NT2/D1 (cell line): Measurements from ENCODE around the gene RAPGEF6.

Experiments used
- DNase-seq: peaks from one replicate; pipeline ENCODE4 v3.0.0-alpha.2; 2011; ENCODE audit warnings: low read depth, low spot score
- H3K27me3 ChIP-seq: 2 replicates; pipeline ENCODE4 v1.6.0; 2011; ENCODE audit warnings: mild to moderate bottlenecking; ENCODE audit not compliant: insufficient read length, insufficient read depth
- H3K36me3 ChIP-seq: 2 replicates; pipeline ENCODE4 v1.6.1; 2011; ENCODE audit warnings: mild to moderate bottlenecking, low read length, mixed read lengths; ENCODE audit not compliant: insufficient read depth, insufficient read length
- H3K4me1 ChIP-seq: 2 replicates; pipeline ENCODE4 v1.5.1; 2011; ENCODE audit not compliant: insufficient read depth, insufficient read length
- H3K4me3 ChIP-seq: 2 replicates; pipeline ENCODE4 v1.5.1; 2011; ENCODE audit warnings: low read depth; ENCODE audit not compliant: insufficient read length
- H3K9ac ChIP-seq: 2 replicates; pipeline ENCODE4 v1.6.0; 2011; ENCODE audit warnings: low read depth; ENCODE audit not compliant: insufficient read length
- H3K9me3 ChIP-seq: 2 replicates; pipeline ENCODE4 v1.5.1; 2011; ENCODE audit warnings: mild to moderate bottlenecking, low read length; ENCODE audit not compliant: insufficient read depth
- SUZ12 ChIP-seq: IDR thresholded peaks from 2 replicates; pipeline ENCODE4 v1.6.1; 2011; ENCODE audit not compliant: insufficient read length, insufficient read depth; ENCODE audit errors: extremely low read depth
- YY1 ChIP-seq: IDR thresholded peaks from 2 replicates; pipeline ENCODE4 v1.6.1; 2011; ENCODE audit not compliant: insufficient read length, insufficient read depth
- ZNF274 ChIP-seq: IDR thresholded peaks from 2 replicates; pipeline ENCODE4 v1.6.1; 2011; ENCODE audit warnings: mild to moderate bottlenecking, low read depth, low read length

The RAPGEF6 gene

DNA sequence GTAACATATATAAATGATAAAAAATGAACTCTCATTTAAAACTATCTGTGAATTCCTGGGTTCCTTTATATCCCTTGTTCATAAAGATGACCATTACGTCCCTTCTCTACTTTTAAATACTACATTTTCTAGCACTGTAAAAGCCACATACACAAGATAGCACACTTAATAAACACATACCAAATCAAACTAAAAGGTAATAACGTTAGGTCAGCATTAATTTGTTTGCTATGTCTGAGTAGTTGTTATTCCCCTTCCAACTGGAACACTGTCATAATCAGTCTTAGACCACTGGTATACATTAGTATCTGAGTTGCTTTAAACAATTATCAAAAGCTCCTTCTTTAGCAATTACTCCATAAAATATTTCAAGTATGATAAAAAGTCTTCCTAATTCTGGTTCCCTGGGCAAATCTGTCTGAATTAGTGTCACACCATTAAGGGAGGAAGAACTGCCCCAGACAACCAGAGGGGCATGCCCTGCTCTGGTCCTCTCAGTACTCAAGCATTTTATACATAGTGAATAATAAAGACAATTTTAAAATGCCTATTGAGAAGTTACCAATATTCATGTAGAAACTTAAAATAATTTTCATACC is 98.1 kb downstream of the RAPGEF6 start:
- no peak for TF ChIP-seq YY1
- no peak for TF ChIP-seq SUZ12
- TF ChIP-seq ZNF274 = no peak
- Histone ChIP-seq H3K4me3 (no peak overlapping the region), H3K9ac (no peak overlapping the region), H3K4me1 (no peaks in the 10 kb centered on the region), H3K36me3 (peaks cover 5% of the 10 kb centered on the region), H3K27me3 (no peaks in the 10 kb centered on the region), H3K9me3 (no peaks in the 10 kb centered on the region)
- no peak for DNase-seq

DNA sequence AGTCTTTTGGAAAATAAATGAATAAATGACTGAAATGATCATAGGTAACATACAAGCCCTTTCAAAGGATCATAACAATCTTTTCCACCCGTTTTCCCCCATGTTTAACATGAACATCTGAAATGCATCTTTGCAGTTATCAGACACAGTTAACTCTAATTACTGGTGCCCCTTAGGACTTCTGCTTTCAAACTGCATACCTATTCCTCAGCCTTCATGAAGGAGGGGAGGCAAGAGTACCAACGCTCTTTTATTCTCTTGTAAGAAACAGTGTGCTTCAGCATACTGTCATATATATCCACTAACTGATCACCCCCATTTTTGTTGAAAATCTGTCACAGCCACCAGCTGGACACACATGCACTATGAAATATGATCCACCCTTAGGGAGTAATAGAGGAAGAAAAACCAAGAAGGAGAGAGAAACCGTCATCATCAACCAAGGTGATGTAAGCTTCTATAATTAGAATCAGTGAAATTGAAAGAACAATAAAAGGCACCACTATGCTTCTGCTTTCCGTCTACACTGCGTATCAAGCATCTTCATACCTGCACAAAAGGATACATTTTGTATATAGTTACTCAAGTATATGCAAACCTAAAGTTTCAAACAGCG is 98.7 kb downstream of the RAPGEF6 start:
- Histone ChIP-seq H3K27me3 (no peaks in the 10 kb centered on the region), H3K4me3 (no peak overlapping the region), H3K4me1 (no peaks in the 10 kb centered on the region), H3K36me3 (peaks cover 5% of the 10 kb centered on the region), H3K9me3 (no peaks in the 10 kb centered on the region), H3K9ac (no peak overlapping the region)
- TF ChIP-seq ZNF274 = no peak
- no peak for DNase-seq

DNA sequence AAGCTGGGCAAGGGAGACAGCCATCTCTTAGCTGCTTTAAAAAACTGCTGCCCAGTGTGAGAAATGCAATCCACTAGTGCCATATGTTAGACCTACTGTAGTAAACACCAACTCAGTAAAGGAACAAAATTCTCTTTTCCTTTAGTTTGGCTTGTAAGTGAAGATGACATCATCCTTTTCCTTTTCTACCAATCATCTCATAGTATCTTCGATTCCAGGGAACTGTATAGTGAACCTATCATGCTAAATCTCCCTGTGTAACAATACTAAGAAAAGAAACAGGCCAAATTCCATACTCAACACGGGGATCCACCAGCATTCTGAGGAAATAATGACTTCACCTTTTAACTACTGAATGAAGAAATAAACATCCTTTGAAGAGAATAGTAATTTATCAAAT is 100.1 kb downstream of the RAPGEF6 start:
- H3K9ac ChIP-seq = no peak overlapping the region
- no peaks in the 10 kb centered on the region for H3K9me3 ChIP-seq
- no peak overlapping the region for H3K4me3 ChIP-seq
- no peaks in the 10 kb centered on the region for H3K27me3 ChIP-seq
- peaks cover 5% of the 10 kb centered on the region for H3K36me3 ChIP-seq
- no peak for TF ChIP-seq YY1
- TF ChIP-seq SUZ12 = no peak
- no peak for TF ChIP-seq ZNF274
- H3K4me1 ChIP-seq = no peaks in the 10 kb centered on the region
- DNase-seq = no peak

DNA sequence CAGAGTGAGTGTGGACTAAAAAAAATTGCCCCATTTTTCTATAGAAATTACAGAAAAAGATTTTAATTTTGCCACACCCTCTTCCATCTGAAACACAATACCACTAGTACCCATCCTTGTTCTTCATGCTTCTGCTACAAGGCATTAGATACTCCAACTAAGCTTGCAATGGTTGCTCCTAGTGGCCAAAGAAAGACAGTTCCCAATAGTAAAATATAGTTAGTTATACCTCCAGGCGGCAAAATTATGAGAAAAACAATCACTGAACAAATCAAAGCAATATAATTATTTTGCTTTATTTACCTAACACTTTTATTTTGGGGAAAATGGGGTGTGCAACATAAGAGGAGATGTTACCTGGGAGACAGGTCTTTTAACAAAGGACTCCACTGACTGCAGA is 101.2 kb downstream of the RAPGEF6 start:
- Histone ChIP-seq H3K36me3 (peaks cover 5% of the 10 kb centered on the region), H3K9ac (no peak overlapping the region), H3K4me3 (no peak overlapping the region), H3K9me3 (no peaks in the 10 kb centered on the region), H3K4me1 (no peaks in the 10 kb centered on the region), H3K27me3 (no peaks in the 10 kb centered on the region)
- TF ChIP-seq SUZ12 (no peak), ZNF274 (no peak), YY1 (no peak)
- DNase-seq = no peak

DNA sequence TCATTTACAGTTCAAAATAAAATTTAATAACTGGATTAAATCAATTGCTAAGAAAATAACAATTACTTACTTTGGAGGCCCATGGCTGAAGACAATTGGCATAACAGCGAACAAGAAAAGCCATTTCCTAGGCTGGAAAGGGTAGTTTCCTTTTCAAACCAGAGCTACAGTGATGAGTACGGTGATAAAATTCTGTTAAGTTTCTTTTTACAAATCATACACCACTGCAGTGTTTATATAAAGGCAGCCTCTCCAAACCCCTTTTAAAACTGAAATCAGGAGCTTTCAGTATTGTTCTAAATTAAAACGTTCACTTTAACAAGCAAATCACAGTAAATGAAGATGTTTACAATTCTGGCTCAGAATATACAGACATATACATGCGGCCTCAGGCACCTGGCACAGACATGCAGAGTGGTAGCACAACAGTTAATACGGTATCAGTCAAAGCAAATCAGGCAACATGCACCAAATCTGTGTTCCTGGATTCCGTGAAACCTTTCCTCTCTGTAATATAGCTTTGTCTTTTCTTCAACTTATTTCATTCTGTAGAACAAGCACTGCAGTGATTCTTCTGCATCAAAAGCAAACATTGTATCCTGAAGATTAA is 102.9 kb downstream of the RAPGEF6 start:
- Histone ChIP-seq H3K27me3 (no peaks in the 10 kb centered on the region), H3K4me1 (no peaks in the 10 kb centered on the region)

DNA sequence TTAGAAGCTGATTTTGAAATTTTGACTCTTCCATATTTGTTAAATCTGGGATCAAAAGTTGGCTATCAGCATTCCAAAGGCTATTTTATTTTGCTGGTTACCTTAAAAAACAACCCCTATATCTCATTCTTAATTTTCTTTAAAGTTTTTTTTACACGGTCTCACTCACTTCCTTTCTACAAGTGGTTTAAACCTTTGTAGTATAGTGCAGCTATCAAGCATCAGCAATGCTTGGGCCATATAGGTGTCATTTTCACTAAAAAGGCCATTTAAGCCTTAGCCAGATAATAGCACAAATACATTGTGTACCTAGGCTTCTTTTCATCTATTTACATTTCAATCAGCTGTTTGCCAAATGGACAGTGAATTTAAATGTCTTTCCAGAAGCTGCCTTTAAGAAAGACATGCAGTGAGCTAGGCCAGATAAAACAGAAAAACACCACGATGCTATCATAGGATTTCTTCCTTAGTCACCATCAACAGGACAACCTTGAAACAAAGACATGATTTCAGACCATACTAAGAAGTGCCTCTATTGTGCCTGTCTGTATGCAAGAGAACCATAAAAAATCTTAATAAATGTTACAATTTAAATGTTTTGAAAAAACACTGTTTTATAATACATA is 104.2 kb downstream of the RAPGEF6 start:
- H3K9ac ChIP-seq = no peak overlapping the region
- H3K4me1 ChIP-seq = no peaks in the 10 kb centered on the region
- H3K9me3 ChIP-seq = no peaks in the 10 kb centered on the region

More for the DNA sequence above, 102.9 kb downstream of the RAPGEF6 start:
- H3K9me3 ChIP-seq = no peaks in the 10 kb centered on the region
- no peaks in the 10 kb centered on the region for H3K36me3 ChIP-seq
- no peak for DNase-seq
- no peak overlapping the region for H3K4me3 ChIP-seq
- no peak for TF ChIP-seq SUZ12
- H3K9ac ChIP-seq = no peak overlapping the region

DNA sequence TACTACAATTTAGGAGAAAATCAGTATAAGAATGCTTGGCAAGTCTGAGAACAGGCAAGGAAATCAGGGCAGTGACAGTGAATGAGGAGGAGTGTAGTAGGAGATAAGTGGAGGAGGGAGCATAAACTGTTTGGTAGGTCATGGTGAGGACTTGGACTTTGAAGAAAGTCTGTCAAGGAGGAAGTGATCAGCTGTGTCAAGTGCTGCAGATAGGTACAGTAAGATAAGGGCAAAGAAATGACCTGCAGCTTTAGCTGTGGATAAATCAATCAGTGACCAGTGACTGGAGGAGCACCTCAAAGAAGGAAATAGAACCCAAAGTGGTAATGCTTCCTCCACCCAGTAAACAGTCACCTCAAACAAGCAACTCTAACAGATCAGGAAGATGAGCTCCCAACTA is 106.3 kb downstream of the RAPGEF6 start:
- Histone ChIP-seq H3K4me3 (no peak overlapping the region), H3K4me1 (no peaks in the 10 kb centered on the region), H3K9me3 (no peaks in the 10 kb centered on the region), H3K9ac (no peak overlapping the region), H3K27me3 (no peaks in the 10 kb centered on the region), H3K36me3 (no peaks in the 10 kb centered on the region)
- DNase-seq = no peak
- TF ChIP-seq SUZ12 (no peak), ZNF274 (no peak), YY1 (no peak)

More for the DNA sequence above, 104.2 kb downstream of the RAPGEF6 start:
- Histone ChIP-seq H3K4me3 (no peak overlapping the region), H3K27me3 (no peaks in the 10 kb centered on the region), H3K36me3 (no peaks in the 10 kb centered on the region)
- TF ChIP-seq ZNF274 (no peak), YY1 (no peak), SUZ12 (no peak)
- DNase-seq = no peak
